ENCODE measurements around the gene BRI3BP. TPM values are rescaled to one million over a fixed set of nuclear protein-coding genes. Genes with fewer than 3 reads are reported as not detected.
A peak's percentile ranks its signal among the peaks of the same experiment; 100 is the strongest.

BRI3BP gene
- total RNA-seq, 3 donors from 2014 or later, result 4.3 to 6.7 (median 5.0) TPM

DNA sequence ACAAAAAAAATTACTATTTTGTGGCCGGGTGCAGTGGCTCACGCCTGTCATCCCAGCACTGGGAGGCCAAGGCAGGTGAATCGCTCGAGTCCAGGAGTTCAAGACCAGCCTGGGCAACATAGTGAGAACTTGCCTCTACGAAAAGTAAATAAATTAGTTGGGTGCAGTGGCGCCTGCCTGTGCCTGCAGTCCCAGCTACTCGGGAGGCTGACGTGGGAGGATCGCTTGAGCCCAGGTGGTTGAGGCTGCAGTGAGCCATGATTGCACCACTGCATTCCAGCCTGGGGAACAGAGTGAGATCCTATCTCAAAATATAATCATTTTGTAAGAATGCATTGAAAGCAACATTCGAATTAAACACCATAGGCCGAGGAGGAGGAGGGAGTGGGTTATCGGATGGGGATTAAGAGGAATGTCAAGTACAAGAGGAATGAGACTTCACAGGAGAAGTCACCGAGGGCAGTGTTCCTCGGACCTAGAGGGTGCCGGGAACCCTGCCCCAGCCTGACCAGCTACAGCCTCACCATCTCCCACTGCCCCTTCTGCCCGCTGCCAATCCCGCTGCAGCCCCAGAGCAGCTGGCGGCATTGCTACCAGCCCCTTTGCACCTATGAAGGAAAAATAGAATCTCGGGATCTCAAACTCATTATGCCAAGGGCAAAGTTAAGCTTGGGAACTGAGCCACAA is 39.2 kb downstream of the BRI3BP start:
- no peaks in the 10 kb centered on the region for H3K36me3 ChIP-seq
- intact Hi-C loops (cut with DNase I; ENCODE audit: low total_unique reads), result no loop called here
- TF ChIP-seq, protein P1, sequence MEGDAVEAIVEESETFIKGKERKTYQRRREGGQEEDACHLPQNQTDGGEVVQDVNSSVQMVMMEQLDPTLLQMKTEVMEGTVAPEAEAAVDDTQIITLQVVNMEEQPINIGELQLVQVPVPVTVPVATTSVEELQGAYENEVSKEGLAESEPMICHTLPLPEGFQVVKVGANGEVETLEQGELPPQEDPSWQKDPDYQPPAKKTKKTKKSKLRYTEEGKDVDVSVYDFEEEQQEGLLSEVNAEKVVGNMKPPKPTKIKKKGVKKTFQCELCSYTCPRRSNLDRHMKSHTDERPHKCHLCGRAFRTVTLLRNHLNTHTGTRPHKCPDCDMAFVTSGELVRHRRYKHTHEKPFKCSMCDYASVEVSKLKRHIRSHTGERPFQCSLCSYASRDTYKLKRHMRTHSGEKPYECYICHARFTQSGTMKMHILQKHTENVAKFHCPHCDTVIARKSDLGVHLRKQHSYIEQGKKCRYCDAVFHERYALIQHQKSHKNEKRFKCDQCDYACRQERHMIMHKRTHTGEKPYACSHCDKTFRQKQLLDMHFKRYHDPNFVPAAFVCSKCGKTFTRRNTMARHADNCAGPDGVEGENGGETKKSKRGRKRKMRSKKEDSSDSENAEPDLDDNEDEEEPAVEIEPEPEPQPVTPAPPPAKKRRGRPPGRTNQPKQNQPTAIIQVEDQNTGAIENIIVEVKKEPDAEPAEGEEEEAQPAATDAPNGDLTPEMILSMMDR (IDR thresholded peaks at IDR 0.05), result no peak
- no peak overlapping the region for H3K27ac ChIP-seq
- H3K9me3 ChIP-seq, result no peaks in the 10 kb centered on the region
- H3K4me1 ChIP-seq, result no peaks in the 10 kb centered on the region
- H3K27me3 ChIP-seq, result no peaks in the 10 kb centered on the region
- no peak overlapping the region for H3K4me3 ChIP-seq
- no peak for DNase-seq (ENCODE audit: low spot score in 2 of 2)

DNA sequence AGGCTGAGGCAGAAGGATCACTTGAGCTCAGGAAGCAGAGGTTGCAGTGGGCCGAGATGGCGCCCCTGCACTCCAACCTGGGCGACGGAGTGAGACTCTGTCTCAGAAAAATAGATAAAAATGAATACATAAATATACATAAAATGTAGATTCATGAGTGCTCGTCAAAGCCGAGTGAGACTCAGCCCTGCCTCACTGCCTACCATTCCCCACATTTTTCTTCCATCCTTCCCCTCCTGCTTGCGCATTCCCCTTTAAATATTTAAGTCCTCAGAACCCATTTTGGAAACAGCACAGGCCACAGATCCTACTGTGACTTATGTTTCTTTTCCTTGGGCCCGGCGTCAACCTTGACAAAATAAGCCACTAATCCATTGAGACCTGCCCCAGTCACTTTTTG is 39.8 kb downstream of the BRI3BP start:
- Histone ChIP-seq H3K4me1 (no peaks in the 10 kb centered on the region), H3K9me3 (no peaks in the 10 kb centered on the region), H3K4me3 (no peak overlapping the region), H3K27ac (no peak overlapping the region), H3K27me3 (no peaks in the 10 kb centered on the region), H3K36me3 (no peaks in the 10 kb centered on the region)
- TF ChIP-seq POLR2AphosphoS5 (IDR thresholded peaks at IDR 0.05), result no peak
- TF ChIP-seq POLR2A (IDR thresholded peaks at IDR 0.05), result no peak
- TF ChIP-seq, protein P1 (IDR thresholded peaks at IDR 0.05), result no peak
- no peak for DNase-seq (ENCODE audit: low spot score in 2 of 2)
- intact Hi-C loops (cut with DNase I; ENCODE audit: low total_unique reads), result no loop called here

DNA sequence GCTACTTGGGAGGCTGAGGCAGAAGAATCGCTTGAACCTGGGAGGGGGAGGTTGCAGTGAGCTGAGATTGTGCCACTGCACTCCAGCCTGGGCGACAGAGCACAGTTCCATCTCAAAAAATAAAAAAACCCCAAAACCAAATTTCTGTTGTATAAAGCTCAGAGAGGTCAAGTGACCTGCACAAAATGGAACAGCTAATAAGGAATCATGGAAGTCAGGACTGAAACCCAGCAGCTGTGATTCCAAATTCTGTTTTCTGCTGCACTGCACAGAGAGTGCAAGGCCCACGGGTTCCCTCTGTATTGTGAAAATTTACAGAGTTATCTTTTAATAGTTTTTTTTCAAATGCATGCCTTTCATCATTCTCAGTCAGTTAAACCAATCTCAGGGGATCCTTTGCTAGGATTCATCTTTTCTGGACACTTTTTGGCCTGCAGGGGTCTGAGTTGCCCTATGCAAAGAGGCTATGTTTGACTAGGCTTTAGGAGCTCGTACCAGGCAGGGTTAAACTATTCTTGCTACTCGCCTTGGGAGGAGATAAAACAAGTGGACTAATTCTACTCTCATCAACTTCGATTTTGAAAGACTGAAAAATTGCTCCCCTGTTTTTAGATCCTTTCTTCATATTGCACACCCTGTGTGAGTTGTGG is 45.7 kb downstream of the BRI3BP start:
- Histone ChIP-seq H3K27ac (no peak overlapping the region), H3K4me3 (no peak overlapping the region), H3K4me1 (no peaks in the 10 kb centered on the region), H3K27me3 (no peaks in the 10 kb centered on the region), H3K36me3 (no peaks in the 10 kb centered on the region), H3K9me3 (no peaks in the 10 kb centered on the region)
- no peak for DNase-seq (ENCODE audit: low spot score in 2 of 2)
- intact Hi-C loops (cut with DNase I; ENCODE audit: low total_unique reads), result no loop called here
- TF ChIP-seq, protein P1 (IDR thresholded peaks at IDR 0.05), result no peak
- TF ChIP-seq POLR2A (IDR thresholded peaks at IDR 0.05), result no peak

DNA sequence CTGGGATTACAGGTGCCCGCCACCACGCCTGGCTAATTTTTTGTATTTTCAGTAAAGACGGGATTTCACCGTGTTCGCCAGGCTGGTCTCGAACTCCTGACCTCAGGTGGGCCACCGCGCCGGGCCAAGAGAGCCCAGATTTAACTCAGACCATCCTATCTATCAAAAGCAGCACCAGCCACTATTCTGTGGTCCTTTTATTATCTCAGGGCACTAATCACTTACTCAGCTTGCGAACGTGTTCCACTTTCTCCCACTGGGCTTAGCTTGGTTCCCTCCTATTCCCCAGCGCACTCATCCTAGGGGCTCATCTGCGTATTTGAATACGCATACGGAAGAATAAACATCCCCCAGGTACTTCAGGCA is 55.6 kb downstream of the BRI3BP start:
- no peaks in the 10 kb centered on the region for H3K36me3 ChIP-seq
- no peaks in the 10 kb centered on the region for H3K9me3 ChIP-seq
- TF ChIP-seq, protein P1 (IDR thresholded peaks at IDR 0.05), result no peak
- no peak for TF ChIP-seq POLR2AphosphoS5 (IDR thresholded peaks at IDR 0.05)
- TF ChIP-seq POLR2A (IDR thresholded peaks at IDR 0.05), result no peak
- intact Hi-C loops (cut with DNase I; ENCODE audit: low total_unique reads), result no loop called here
- peak overlapping the region in 1 of 2 donors; percentile 38 for H3K27ac ChIP-seq
- DNase-seq (ENCODE audit: low spot score in 2 of 2), result no peak
- H3K27me3 ChIP-seq, result no peaks in the 10 kb centered on the region
- peaks cover 0 to 3% of the 10 kb centered on the region in 2 donors for H3K4me1 ChIP-seq
- H3K4me3 ChIP-seq, result peak overlapping the region; percentile 41 to 83 (median 60)

DNA sequence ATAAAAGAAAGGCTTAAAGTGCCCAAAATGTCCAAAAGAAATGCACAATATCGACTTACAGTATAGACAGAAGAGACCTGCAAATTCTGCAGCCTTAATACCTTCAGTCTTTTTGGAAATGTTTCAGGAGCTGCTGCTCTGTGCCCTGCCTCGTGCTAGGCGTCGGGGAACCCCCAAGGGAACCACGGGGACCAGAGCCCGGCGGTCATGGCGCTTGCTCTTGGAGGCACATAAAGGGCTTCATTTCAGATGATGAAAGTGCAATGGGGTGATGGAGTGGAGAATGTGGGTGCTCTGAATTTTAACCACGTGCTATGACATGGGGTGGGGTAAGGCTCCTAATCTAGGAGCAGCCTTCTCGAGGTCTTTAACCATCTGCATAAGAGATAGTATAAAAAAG is 57.0 kb downstream of the BRI3BP start:
- intact Hi-C loops (cut with DNase I; ENCODE audit: low total_unique reads), result no loop called here

More for the DNA sequence above, 57.0 kb downstream of the BRI3BP start:
- no peaks in the 10 kb centered on the region for H3K9me3 ChIP-seq
- TF ChIP-seq, protein P1 (IDR thresholded peaks at IDR 0.05), result no peak
- TF ChIP-seq POLR2AphosphoS5 (IDR thresholded peaks at IDR 0.05), result no peak
- no peak for TF ChIP-seq POLR2A (IDR thresholded peaks at IDR 0.05)
- H3K4me1 ChIP-seq, result peaks cover 0 to 3% of the 10 kb centered on the region in 2 donors
- no peaks in the 10 kb centered on the region for H3K27me3 ChIP-seq
- no peak overlapping the region for H3K4me3 ChIP-seq
- no peak overlapping the region for H3K27ac ChIP-seq
- no peak for DNase-seq (ENCODE audit: low spot score in 2 of 2)
- no peaks in the 10 kb centered on the region for H3K36me3 ChIP-seq
